Testis (tissue), 2 donors: ENCODE measurements around the gene ETV7.

Source experiments
- CTCF ChIP-seq, 3 experiments: fragments of 450-650 bp in 2 of 3; fragments of 200-600 bp in 1 of 3; sonication (generic) in 1 of 3; IDR thresholded peaks; one replicate each; pipeline ENCODE4 v1.5.1; 2016 to 2019; ENCODE audit warnings: antibody characterized with exemption in 3 of 3, mild to moderate bottlenecking in 2 of 3, moderate library complexity in 1 of 3
- POLR2A ChIP-seq: fragments of 450-650 bp; IDR thresholded peaks from one replicate; pipeline ENCODE4 v1.6.1; 2017; ENCODE audit warnings: antibody characterized with exemption, mild to moderate bottlenecking, moderate library complexity

DNA sequence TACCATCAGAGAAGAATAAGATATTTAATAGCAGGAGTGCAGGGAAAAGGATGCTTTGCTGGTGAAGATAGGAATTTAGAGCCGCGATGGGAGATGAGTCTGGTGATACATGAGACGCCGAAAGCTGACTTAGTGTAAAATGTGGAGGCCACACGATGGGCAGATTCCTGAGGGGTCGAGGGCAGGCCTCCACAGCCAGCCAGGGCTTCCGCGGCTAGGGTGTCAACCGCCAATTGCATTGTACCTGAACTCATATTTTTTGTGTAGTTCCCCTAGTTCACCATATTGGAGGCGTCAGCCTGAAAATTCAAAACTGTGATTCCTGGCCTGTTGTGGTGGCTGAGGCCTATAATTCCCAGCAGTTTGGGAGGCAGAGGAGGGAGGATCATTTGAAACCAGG lies 8.5 kb downstream of the ETV7 start:
- TF ChIP-seq POLR2A (no peak), CTCF (IDR thresholded peaks at IDR 0.05) (no peak)
